Measurements from ENCODE around the gene CACNA2D2.

- no peak for TF ChIP-seq ZFX (IDR thresholded peaks at IDR 0.05)
- TF ChIP-seq CTCF (conservative IDR thresholded peaks at IDR 0.05), result no peak
These were observed 59.2 kb downstream of the CACNA2D2 start for GRCh38 chr3:50444213-50444612.
